OCI-LY3 (cell line): ENCODE results near the gene PPP2R2B.

Experiments
- H2AFZ ChIP-seq: fragments of 200-600, 300-600 bp; shearing (Covaris generic); 2 replicates; pipeline ENCODE4 v1.6.0; 2014; ENCODE audit warnings: antibody characterized with exemption, low read depth, low read length
- H3K27ac ChIP-seq: fragments of 200-600, 300-600 bp; sonication (generic); 2 replicates; pipeline ENCODE4 v1.5.1; 2014; ENCODE audit warnings: mild to moderate bottlenecking, low read length, moderate library complexity, mixed read lengths
- H3K27me3 ChIP-seq: fragments of 200-600, 300-600 bp; sonication (generic); 2 replicates; pipeline ENCODE4 v1.6.1; 2014; ENCODE audit warnings: low read depth, low read length, mixed read lengths
- H3K36me3 ChIP-seq: fragments of 200-600, 300-600 bp; sonication (generic); replicated peaks from 2 replicates; pipeline ENCODE3; 2014; ENCODE audit warnings: low read depth, low read length, mixed read lengths
- H3K4me1 ChIP-seq: fragments of 300-600, 200-600 bp; sonication (generic); 2 replicates; pipeline ENCODE4 v1.6.1; 2014; ENCODE audit warnings: low read length, mixed read lengths
- H3K4me2 ChIP-seq: fragments of 200-600, 300-600 bp; sonication (generic); 2 replicates; pipeline ENCODE4 v1.6.1; 2014; ENCODE audit warnings: low read length, mixed read lengths
- H3K4me3 ChIP-seq: fragments of 300-600, 200-600 bp; sonication (generic); 2 replicates; pipeline ENCODE4 v1.5.1; 2014; ENCODE audit warnings: antibody characterized with exemption, mild to moderate bottlenecking, low read length, moderate library complexity
- H3K79me2 ChIP-seq: fragments of 300-600, 200-600 bp; shearing (Covaris generic); 2 replicates; pipeline ENCODE4 v1.6.1; 2014; ENCODE audit warnings: mild to moderate bottlenecking, low read length, mixed read lengths
- H3K9ac ChIP-seq: fragments of 300-600, 200-600 bp; shearing (Covaris generic); 2 replicates; pipeline ENCODE4 v1.6.0; 2014; ENCODE audit warnings: mild to moderate bottlenecking, low read length, moderate library complexity
- H3K9me3 ChIP-seq: fragments of 200-600, 300-600 bp; shearing (Covaris generic); 2 replicates; pipeline ENCODE4 v1.6.1; 2014; ENCODE audit warnings: low read length, mixed read lengths; ENCODE audit not compliant: insufficient read depth
- H4K20me1 ChIP-seq: fragments of 200-600, 300-600 bp; sonication (generic); 2 replicates; pipeline ENCODE4 v1.6.1; 2016; ENCODE audit warnings: low read length, mixed read lengths; ENCODE audit not compliant: insufficient read depth
- EZH2phosphoT487 ChIP-seq: fragments of 200-600 bp; shearing (Covaris generic); IDR thresholded peaks from 2 replicates; pipeline ENCODE4 v1.6.1; 2018; ENCODE audit warnings: antibody characterized with exemption, mixed run types, low read depth
- TF ChIP-seq, protein P1 (sequence below): fragments of 200-600, 300-600 bp; sonication (generic); IDR thresholded peaks from 2 replicates; pipeline ENCODE4 v1.5.1; 2014; ENCODE audit warnings: antibody characterized with exemption, low read length, low read depth

The PPP2R2B gene

GRCh38 chr5:146632620-146633322 lies 245.8 kb downstream of the PPP2R2B start:
- Histone ChIP-seq H3K79me2 (no peaks in the 10 kb centered on the region), H2AFZ (no peak overlapping the region), H3K4me3 (no peak overlapping the region), H3K27me3 (no peaks in the 10 kb centered on the region), H3K36me3 (no peaks in the 10 kb centered on the region), H4K20me1 (no peaks in the 10 kb centered on the region), H3K4me2 (no peak overlapping the region), H3K27ac (no peak overlapping the region), H3K9me3 (no peaks in the 10 kb centered on the region), H3K9ac (no peak overlapping the region), H3K4me1 (no peaks in the 10 kb centered on the region)
- TF ChIP-seq, protein P1, sequence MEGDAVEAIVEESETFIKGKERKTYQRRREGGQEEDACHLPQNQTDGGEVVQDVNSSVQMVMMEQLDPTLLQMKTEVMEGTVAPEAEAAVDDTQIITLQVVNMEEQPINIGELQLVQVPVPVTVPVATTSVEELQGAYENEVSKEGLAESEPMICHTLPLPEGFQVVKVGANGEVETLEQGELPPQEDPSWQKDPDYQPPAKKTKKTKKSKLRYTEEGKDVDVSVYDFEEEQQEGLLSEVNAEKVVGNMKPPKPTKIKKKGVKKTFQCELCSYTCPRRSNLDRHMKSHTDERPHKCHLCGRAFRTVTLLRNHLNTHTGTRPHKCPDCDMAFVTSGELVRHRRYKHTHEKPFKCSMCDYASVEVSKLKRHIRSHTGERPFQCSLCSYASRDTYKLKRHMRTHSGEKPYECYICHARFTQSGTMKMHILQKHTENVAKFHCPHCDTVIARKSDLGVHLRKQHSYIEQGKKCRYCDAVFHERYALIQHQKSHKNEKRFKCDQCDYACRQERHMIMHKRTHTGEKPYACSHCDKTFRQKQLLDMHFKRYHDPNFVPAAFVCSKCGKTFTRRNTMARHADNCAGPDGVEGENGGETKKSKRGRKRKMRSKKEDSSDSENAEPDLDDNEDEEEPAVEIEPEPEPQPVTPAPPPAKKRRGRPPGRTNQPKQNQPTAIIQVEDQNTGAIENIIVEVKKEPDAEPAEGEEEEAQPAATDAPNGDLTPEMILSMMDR, result no peak
- TF ChIP-seq EZH2phosphoT487, result no peak

DNA sequence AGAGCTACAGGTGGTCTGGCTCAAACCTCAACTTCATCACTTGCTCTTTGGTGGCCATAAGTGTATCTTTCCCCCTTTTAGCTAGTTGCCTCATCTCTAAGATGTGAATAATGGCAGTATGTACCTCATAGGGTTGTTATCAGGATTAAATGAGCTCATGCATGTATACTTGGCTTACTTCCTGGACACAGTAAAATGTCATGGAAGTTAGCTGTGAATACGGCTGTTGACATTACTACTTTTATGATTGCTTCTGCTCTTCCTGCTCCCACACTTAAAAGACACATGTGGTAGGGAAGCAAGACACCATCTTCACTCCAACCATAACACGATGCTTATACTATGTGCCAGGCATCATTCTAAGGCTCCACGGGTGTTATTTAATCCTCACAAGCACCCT lies 248.1 kb downstream of the PPP2R2B start:
- Histone ChIP-seq H3K4me3 (no peak overlapping the region), H3K27ac (no peak overlapping the region), H3K4me2 (no peak overlapping the region), H3K9ac (no peak overlapping the region), H3K4me1 (no peaks in the 10 kb centered on the region), H3K9me3 (no peaks in the 10 kb centered on the region), H4K20me1 (no peaks in the 10 kb centered on the region), H3K79me2 (no peaks in the 10 kb centered on the region), H3K36me3 (no peaks in the 10 kb centered on the region), H2AFZ (no peak overlapping the region), H3K27me3 (no peaks in the 10 kb centered on the region)
- TF ChIP-seq, protein P1, result no peak
- no peak for TF ChIP-seq EZH2phosphoT487

- Histone ChIP-seq H3K36me3 (no peaks in the 10 kb centered on the region), H3K9ac (no peak overlapping the region), H3K27me3 (no peaks in the 10 kb centered on the region), H3K4me2 (no peak overlapping the region), H2AFZ (no peak overlapping the region), H3K9me3 (no peaks in the 10 kb centered on the region), H4K20me1 (no peaks in the 10 kb centered on the region), H3K4me1 (no peaks in the 10 kb centered on the region), H3K4me3 (no peak overlapping the region), H3K79me2 (no peaks in the 10 kb centered on the region), H3K27ac (no peak overlapping the region)
- TF ChIP-seq, protein P1, result no peak
- TF ChIP-seq EZH2phosphoT487, result no peak
Measured at GRCh38 chr5:146628950-146629349, 249.6 kb downstream of the PPP2R2B start.

GRCh38 chr5:146626936-146627335 lies 251.6 kb downstream of the PPP2R2B start:
- Histone ChIP-seq H3K27me3 (no peaks in the 10 kb centered on the region), H3K79me2 (no peaks in the 10 kb centered on the region), H3K4me1 (no peaks in the 10 kb centered on the region), H4K20me1 (no peaks in the 10 kb centered on the region), H2AFZ (no peak overlapping the region), H3K4me3 (no peak overlapping the region), H3K36me3 (no peaks in the 10 kb centered on the region), H3K9me3 (no peaks in the 10 kb centered on the region), H3K9ac (no peak overlapping the region), H3K4me2 (no peak overlapping the region), H3K27ac (no peak overlapping the region)
- no peak for TF ChIP-seq EZH2phosphoT487
- TF ChIP-seq, protein P1, result no peak
